GM04503 (cell line): ENCODE data around the gene SUN2.

Source experiments
- DNase-seq: peaks from one replicate; pipeline ENCODE4 v3.0.0-alpha.2; 2012; ENCODE audit warnings: low read depth

Gene SUN2

GRCh38 chr22:38751422-38752346 is 4.1 kb downstream of the SUN2 start:
- no peak for DNase-seq

- no peak for DNase-seq
These were observed 4.8 kb downstream of the SUN2 start for GRCh38 chr22:38751066-38751421.

GRCh38 chr22:38750638-38751037 is 5.2 kb downstream of the SUN2 start:
- DNase-seq = no peak

- DNase-seq = no peak
These were observed 5.7 kb downstream of the SUN2 start for GRCh38 chr22:38750104-38750503.

GRCh38 chr22:38748487-38749136 is 7.2 kb downstream of the SUN2 start:
- DNase-seq = no peak

GRCh38 chr22:38745676-38746460 is 9.9 kb downstream of the SUN2 start:
- DNase-seq = no peak

- DNase-seq = no peak
These were observed 10.8 kb downstream of the SUN2 start for GRCh38 chr22:38744981-38745380.

- no peak for DNase-seq
These were observed 13.4 kb downstream of the SUN2 start for GRCh38 chr22:38742176-38742942.

GRCh38 chr22:38741576-38741975 is 14.2 kb downstream of the SUN2 start:
- no peak for DNase-seq

GRCh38 chr22:38741166-38741565 is 14.6 kb downstream of the SUN2 start:
- DNase-seq = no peak

GRCh38 chr22:38740754-38741153 is 15.0 kb downstream of the SUN2 start:
- no peak for DNase-seq

GRCh38 chr22:38740116-38740723 is 15.6 kb downstream of the SUN2 start:
- no peak for DNase-seq

- DNase-seq = no peak
These were observed 16.3 kb downstream of the SUN2 start for GRCh38 chr22:38739300-38740055.

- DNase-seq = no peak
These were observed 17.2 kb downstream of the SUN2 start for GRCh38 chr22:38738475-38739070.

- no peak for DNase-seq
These were observed 18.3 kb downstream of the SUN2 start for GRCh38 chr22:38737302-38738060.

GRCh38 chr22:38736257-38736570 is 19.6 kb downstream of the SUN2 start:
- DNase-seq = no peak

GRCh38 chr22:38735465-38736256 is 20.1 kb downstream of the SUN2 start:
- no peak for DNase-seq

GRCh38 chr22:38735126-38735464 is 20.7 kb downstream of the SUN2 start:
- no peak for DNase-seq
